Neuronal stem cell (in vitro differentiated cells): ENCODE results near the gene OR6C6.

Source experiments
- DNase-seq: peaks from one replicate; pipeline ENCODE4 v3.0.0-alpha.2; 2013; ENCODE audit warnings: low spot score
- H2AFZ ChIP-seq: one replicate; pipeline ENCODE4 v1.6.1; 2013; ENCODE audit warnings: mild to moderate bottlenecking, low read length, inconsistent platforms
- H2AK5ac ChIP-seq: 2 replicates; pipeline ENCODE4 v1.6.1; 2013; ENCODE audit warnings: low read depth, mild to moderate bottlenecking, inconsistent platforms, low read length, moderate library complexity, mixed read lengths
- H2BK120ac ChIP-seq: 2 replicates; pipeline ENCODE4 v1.6.1; 2013; ENCODE audit warnings: low read depth, mild to moderate bottlenecking, inconsistent platforms, low read length, moderate library complexity, mixed read lengths
- H2BK12ac ChIP-seq: one replicate; pipeline ENCODE4 v1.6.1; 2013; ENCODE audit warnings: low read length, inconsistent platforms
- H2BK15ac ChIP-seq: 2 replicates; pipeline ENCODE4 v1.6.1; 2013; ENCODE audit warnings: mild to moderate bottlenecking, low read length, inconsistent platforms, mixed read lengths
- H2BK5ac ChIP-seq: one replicate; pipeline ENCODE4 v1.6.1; 2013; ENCODE audit warnings: inconsistent platforms, mild to moderate bottlenecking, low read length, moderate library complexity
- H3K14ac ChIP-seq: one replicate; pipeline ENCODE4 v1.6.1; 2013; ENCODE audit warnings: low read length, inconsistent platforms
- H3K18ac ChIP-seq: 2 replicates; pipeline ENCODE4 v1.6.1; 2013; ENCODE audit warnings: low read length, inconsistent platforms
- H3K23ac ChIP-seq: 2 replicates; pipeline ENCODE4 v1.6.1; 2013; ENCODE audit warnings: low read depth, mild to moderate bottlenecking, mixed read lengths, low read length, inconsistent platforms; ENCODE audit not compliant: poor library complexity
- H3K27ac ChIP-seq: replicated peaks from 3 replicates; pipeline ENCODE4 v1.5.1; 2013; ENCODE audit warnings: low read length, inconsistent platforms
- H3K27me3 ChIP-seq, 3 experiments: 2 replicates each; pipeline ENCODE4 v1.6.1; 2013; ENCODE audit warnings: low read length in 3 of 3, mild to moderate bottlenecking in 2 of 3, inconsistent platforms in 1 of 3, low read depth in 1 of 3, mixed read lengths in 1 of 3, moderate library complexity in 1 of 3; ENCODE audit not compliant: control insufficient read depth in 3 of 3, insufficient read depth in 3 of 3
- H3K36me3 ChIP-seq, 2 donors: replicated peaks in 1 of 2; 2 replicates each; pipeline ENCODE4 v1.6.1; 2013; ENCODE audit warnings: low read length in 2 of 2; ENCODE audit not compliant: control insufficient read depth in 2 of 2, insufficient read depth in 2 of 2
- H3K4ac ChIP-seq: 2 replicates; pipeline ENCODE4 v1.6.1; 2013; ENCODE audit warnings: inconsistent platforms, mild to moderate bottlenecking, low read length, moderate library complexity
- H3K4me1 ChIP-seq, 2 donors: 1 replicate in 1 of 2; 2 replicates in 1 of 2; pipeline ENCODE4 v1.6.1; 2013; ENCODE audit warnings: low read length in 2 of 2, low read depth in 1 of 2; ENCODE audit not compliant: control insufficient read depth in 2 of 2, insufficient read depth in 1 of 2
- H3K4me2 ChIP-seq: one replicate; pipeline ENCODE4 v1.6.1; 2013; ENCODE audit warnings: mild to moderate bottlenecking, low read length, inconsistent platforms; ENCODE audit not compliant: insufficient read depth, poor library complexity, severe bottlenecking
- H3K4me3 ChIP-seq, 2 donors: 2 replicates each; pipeline ENCODE4 v1.5.1; 2013; ENCODE audit warnings: low read length in 2 of 2, mild to moderate bottlenecking in 2 of 2, inconsistent platforms in 1 of 2, moderate library complexity in 1 of 2
- H3K79me1 ChIP-seq: one replicate; pipeline ENCODE4 v1.6.1; 2013; ENCODE audit warnings: low read depth, mild to moderate bottlenecking, inconsistent platforms, low read length, moderate library complexity
- H3K9ac ChIP-seq: one replicate; pipeline ENCODE4 v1.6.1; 2013; ENCODE audit warnings: mild to moderate bottlenecking, low read depth, low read length, inconsistent platforms; ENCODE audit not compliant: poor library complexity
- H3K9me3 ChIP-seq, 2 donors: replicated peaks in 1 of 2; 2 replicates each; pipeline versions ENCODE3 to v1.6.1; 2013; ENCODE audit warnings: low read length in 2 of 2, mild to moderate bottlenecking in 2 of 2, inconsistent platforms in 1 of 2, low read depth in 1 of 2, mixed read lengths in 1 of 2, moderate library complexity in 1 of 2; ENCODE audit not compliant: control insufficient read depth in 2 of 2, insufficient read depth in 1 of 2
- H4K8ac ChIP-seq: one replicate; pipeline ENCODE4 v1.6.1; 2013; ENCODE audit warnings: low read depth, mild to moderate bottlenecking, inconsistent platforms, low read length, moderate library complexity
- H4K91ac ChIP-seq: one replicate; pipeline ENCODE4 v1.6.1; 2013; ENCODE audit warnings: low read length, low read depth, mild to moderate bottlenecking, inconsistent platforms; ENCODE audit not compliant: poor library complexity
- WGBS, 2 donors: extraction: QIAGEN DNeasy Blood & Tissue Kit; methylation state at CpG; one replicate each; pipeline ENCODE4 v1.1.7; 2013; ENCODE audit warnings: missing lambda C conversion rate in 2 of 2, mixed read lengths in 1 of 2; ENCODE audit not compliant: insufficient read length in 2 of 2, insufficient replicate concordance in 1 of 2; ENCODE audit errors: extremely low coverage in 2 of 2; 5-methylcytosine and 5-hydroxymethylcytosine counted together

The OR6C6 gene

DNA sequence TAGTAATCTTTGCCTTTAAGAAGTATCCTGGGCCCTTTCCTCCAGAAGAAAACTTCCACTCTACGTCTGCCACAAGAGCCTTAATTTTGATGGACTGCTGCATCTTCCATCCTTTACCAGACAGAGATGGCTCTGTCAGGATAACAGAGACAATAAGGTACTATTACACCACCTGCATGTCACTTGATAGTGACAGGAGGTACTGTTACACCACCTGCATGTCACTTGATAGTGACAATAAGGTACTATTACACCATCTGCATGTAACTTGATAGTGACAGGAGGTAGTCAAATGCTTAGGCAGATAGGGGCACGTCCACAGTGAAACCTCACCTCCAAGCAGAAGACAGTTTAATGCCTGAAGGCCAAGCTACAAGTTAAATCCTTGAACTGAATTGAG lies 38.1 kb downstream of the OR6C6 start:
- no peak overlapping the region for H3K9ac ChIP-seq
- H3K4me2 ChIP-seq, result no peak overlapping the region
- no peak overlapping the region for H4K8ac ChIP-seq
- no peak overlapping the region for H2AFZ ChIP-seq
- no peaks in the 10 kb centered on the region for H3K4me1 ChIP-seq
- H3K79me1 ChIP-seq, result no peaks in the 10 kb centered on the region
- no peak overlapping the region for H4K91ac ChIP-seq
- H3K4ac ChIP-seq, result no peak overlapping the region
- H3K27me3 ChIP-seq, result no peaks in the 10 kb centered on the region
- H3K18ac ChIP-seq, result no peak overlapping the region
- WGBS, 2 donors, result no CpG with 5 or more reads among the region's 2 CpGs
- no peaks in the 10 kb centered on the region for H3K36me3 ChIP-seq
- no peak overlapping the region for H2AK5ac ChIP-seq
- no peak overlapping the region for H3K27ac ChIP-seq
- H3K23ac ChIP-seq, result no peak overlapping the region
- no peak overlapping the region for H2BK15ac ChIP-seq
- no peak overlapping the region for H3K4me3 ChIP-seq
- no peak overlapping the region for H3K14ac ChIP-seq
- peaks cover 0 to 4% of the 10 kb centered on the region in 2 donors for H3K9me3 ChIP-seq
- H2BK5ac ChIP-seq, result no peak overlapping the region
- DNase-seq, result no peak
- H2BK12ac ChIP-seq, result no peak overlapping the region
- no peak overlapping the region for H2BK120ac ChIP-seq

DNA sequence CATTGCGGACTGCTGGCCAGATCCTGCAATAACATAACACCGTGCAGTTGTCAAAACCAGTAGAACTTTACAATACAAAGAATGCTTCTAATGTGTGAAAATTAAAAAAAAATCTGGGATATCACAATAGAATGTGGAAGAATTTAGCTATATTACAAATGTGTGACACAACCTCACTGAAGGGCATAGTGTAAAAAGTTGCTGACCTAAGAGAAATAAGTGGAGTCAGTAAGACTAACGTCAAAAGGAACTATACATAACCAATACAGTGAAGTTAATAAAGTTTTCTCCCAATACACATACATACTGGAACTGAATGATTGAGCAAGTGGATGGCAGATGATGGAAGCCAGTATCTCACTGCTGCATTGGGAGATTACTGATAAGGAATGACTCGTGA lies 39.5 kb downstream of the OR6C6 start:
- no peak overlapping the region for H2AFZ ChIP-seq
- no peaks in the 10 kb centered on the region for H3K27me3 ChIP-seq
- no peak overlapping the region for H4K91ac ChIP-seq
- H3K27ac ChIP-seq, result no peak overlapping the region
- no peak overlapping the region for H2BK15ac ChIP-seq
- no peak overlapping the region for H3K4ac ChIP-seq
- WGBS, 2 donors, result no CpG with 5 or more reads among the region's 4 CpGs
- no peaks in the 10 kb centered on the region for H3K4me1 ChIP-seq
- no peak overlapping the region for H2BK120ac ChIP-seq
- H3K9ac ChIP-seq, result no peak overlapping the region
- no peak overlapping the region for H3K23ac ChIP-seq
- H2BK5ac ChIP-seq, result no peak overlapping the region
- H2AK5ac ChIP-seq, result no peak overlapping the region
- H2BK12ac ChIP-seq, result no peak overlapping the region
- DNase-seq, result no peak
- no peak overlapping the region for H3K4me2 ChIP-seq
- no peak overlapping the region for H4K8ac ChIP-seq
- H3K36me3 ChIP-seq, result no peaks in the 10 kb centered on the region
- H3K79me1 ChIP-seq, result no peaks in the 10 kb centered on the region
- H3K14ac ChIP-seq, result no peak overlapping the region
- peaks cover 0 to 4% of the 10 kb centered on the region in 2 donors for H3K9me3 ChIP-seq
- H3K4me3 ChIP-seq, result no peak overlapping the region
- no peak overlapping the region for H3K18ac ChIP-seq

DNA sequence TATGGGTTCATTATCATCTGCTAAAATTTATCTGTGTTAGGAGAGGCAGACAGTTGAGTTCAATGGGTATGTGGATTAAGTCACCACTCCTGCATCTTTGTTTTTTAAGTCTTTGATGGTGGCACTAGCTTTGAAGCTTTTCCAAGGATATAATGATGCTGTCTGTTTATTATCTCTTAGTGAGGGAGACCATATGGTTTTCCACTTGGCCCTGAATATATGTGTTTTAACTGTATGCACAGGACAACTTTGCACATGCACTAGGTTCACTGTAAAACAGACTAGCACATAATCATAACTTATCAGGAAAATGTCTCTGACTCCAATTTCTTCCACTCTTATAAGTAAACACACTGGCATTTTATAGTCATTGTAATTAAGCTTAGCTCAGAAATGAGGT lies 43.1 kb downstream of the OR6C6 start:
- H4K91ac ChIP-seq, result no peak overlapping the region
- H3K4me2 ChIP-seq, result no peak overlapping the region
- no peak overlapping the region for H3K27ac ChIP-seq
- H2BK12ac ChIP-seq, result no peak overlapping the region
- H3K14ac ChIP-seq, result no peak overlapping the region
- H2BK15ac ChIP-seq, result no peak overlapping the region
- no peaks in the 10 kb centered on the region for H3K36me3 ChIP-seq
- no peak overlapping the region for H3K4me3 ChIP-seq
- H3K23ac ChIP-seq, result no peak overlapping the region
- H3K4me1 ChIP-seq, result no peaks in the 10 kb centered on the region
- peaks cover 0 to 3% of the 10 kb centered on the region in 2 donors for H3K9me3 ChIP-seq
- H4K8ac ChIP-seq, result no peak overlapping the region
- H2AK5ac ChIP-seq, result no peak overlapping the region
- H3K4ac ChIP-seq, result no peak overlapping the region
- no peaks in the 10 kb centered on the region for H3K27me3 ChIP-seq
- no peak overlapping the region for H2BK5ac ChIP-seq
- no peak overlapping the region for H2BK120ac ChIP-seq
- no peak overlapping the region for H3K18ac ChIP-seq
- H3K79me1 ChIP-seq, result no peaks in the 10 kb centered on the region
- no peak for DNase-seq
- H2AFZ ChIP-seq, result no peak overlapping the region
- no peak overlapping the region for H3K9ac ChIP-seq

DNA sequence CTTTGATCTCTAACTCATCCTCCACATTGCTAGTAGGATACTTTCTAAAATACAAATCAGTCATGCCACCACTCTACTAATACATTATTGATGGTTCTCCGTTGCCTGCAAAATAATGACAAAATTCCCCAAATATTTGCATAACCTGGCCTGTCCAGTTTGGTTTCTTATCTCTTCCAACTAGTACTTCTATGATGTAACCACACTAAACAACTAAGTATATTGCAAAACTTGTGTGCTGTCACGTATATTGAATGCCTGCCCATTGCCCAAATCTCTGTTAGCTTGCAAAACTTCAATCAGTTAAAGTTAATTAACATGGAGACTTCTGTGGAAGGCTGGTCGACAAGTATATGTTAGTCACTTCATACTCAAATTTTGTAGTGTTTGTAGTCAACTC lies 45.4 kb downstream of the OR6C6 start:
- no peaks in the 10 kb centered on the region for H3K36me3 ChIP-seq
- no peak overlapping the region for H3K23ac ChIP-seq
- no peaks in the 10 kb centered on the region for H3K9me3 ChIP-seq
- no peak overlapping the region for H2AK5ac ChIP-seq
- no peak overlapping the region for H2BK5ac ChIP-seq
- no peaks in the 10 kb centered on the region for H3K27me3 ChIP-seq
- H2BK15ac ChIP-seq, result no peak overlapping the region
- H3K9ac ChIP-seq, result no peak overlapping the region
- H3K4ac ChIP-seq, result no peak overlapping the region
- no peaks in the 10 kb centered on the region for H3K79me1 ChIP-seq
- no peak overlapping the region for H3K27ac ChIP-seq
- no peak for DNase-seq
- no peak overlapping the region for H2BK12ac ChIP-seq
- H2AFZ ChIP-seq, result no peak overlapping the region
- no peak overlapping the region for H3K18ac ChIP-seq
- no CpG with 5 or more reads among the region's 3 CpGs for WGBS, 2 donors
- no peak overlapping the region for H3K14ac ChIP-seq
- no peak overlapping the region for H3K4me2 ChIP-seq
- no peaks in the 10 kb centered on the region for H3K4me1 ChIP-seq
- no peak overlapping the region for H2BK120ac ChIP-seq
- no peak overlapping the region for H3K4me3 ChIP-seq
- no peak overlapping the region for H4K91ac ChIP-seq
- H4K8ac ChIP-seq, result no peak overlapping the region
